Anterior cingulate cortex (tissue), 58 donors: ENCODE data around the gene PLP2.

Source experiments
- DNase-seq, 58 donors: peaks; one replicate each; lab custom pipeline; 2025; lab: John Stamatoyannopoulos, UW

The PLP2 gene

GRCh38 chrX:49184294-49185281 lies 12.9 kb downstream of the PLP2 start:
- DNase-seq = peak in 34 of 58 donors; percentile 2 to 72 (median 28)

DNA sequence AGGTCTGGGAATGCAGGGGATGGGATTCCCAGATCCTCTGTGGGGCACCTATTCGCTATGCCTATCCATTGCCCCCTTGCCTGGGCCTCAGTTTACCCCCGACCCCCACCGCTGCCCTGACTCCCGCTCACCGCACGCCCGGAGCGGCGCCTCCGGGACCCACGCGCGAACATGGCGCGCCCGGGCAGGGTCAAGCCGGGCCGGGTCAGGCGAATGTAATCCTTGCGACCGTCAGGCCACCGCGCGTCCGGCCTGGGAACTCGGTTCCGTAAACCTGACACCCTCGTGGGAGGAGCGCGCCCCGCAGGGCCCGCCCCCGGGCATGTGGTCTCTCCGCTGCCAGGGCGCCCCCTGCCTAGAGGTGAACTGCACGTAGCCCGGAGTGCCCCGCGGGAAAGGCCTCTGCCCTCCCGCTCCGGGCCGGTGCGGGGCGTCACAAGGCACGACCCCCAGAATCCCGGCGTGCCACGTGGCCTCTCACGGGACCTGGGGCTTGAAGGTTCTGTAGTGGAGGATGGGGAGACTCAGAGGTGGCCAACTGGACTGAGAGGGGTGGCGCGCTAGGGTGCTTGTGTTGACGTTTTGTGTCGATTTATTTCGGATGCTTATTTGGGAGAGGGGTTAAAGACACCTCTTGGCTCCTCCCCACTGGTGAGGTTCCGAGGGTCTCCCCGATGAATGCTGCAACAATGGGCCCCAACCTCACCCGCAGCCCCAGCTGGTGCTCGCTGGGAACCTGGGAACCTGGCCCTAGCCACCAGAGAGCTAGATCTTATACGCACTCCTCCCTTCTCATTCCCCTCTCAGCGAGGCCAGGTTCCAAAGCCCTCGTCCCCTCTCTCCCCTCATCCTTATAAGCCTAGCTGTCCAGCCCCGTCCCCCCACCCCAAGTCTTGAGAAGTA lies 14.7 kb downstream of the PLP2 start, which contains the start of gene PRICKLE3:
TSS of gene PRICKLE3 (minus strand) at position 249 of the 903 bp plus-strand sequence. CDS start at position 173, 76 bp downstream.
- DNase-seq = peak in 47 of 58 donors; percentile 1 to 63 (median 26)

- DNase-seq = no peak
Measured at GRCh38 chrX:49187028-49187394, 15.3 kb downstream of the PLP2 start.

DNA sequence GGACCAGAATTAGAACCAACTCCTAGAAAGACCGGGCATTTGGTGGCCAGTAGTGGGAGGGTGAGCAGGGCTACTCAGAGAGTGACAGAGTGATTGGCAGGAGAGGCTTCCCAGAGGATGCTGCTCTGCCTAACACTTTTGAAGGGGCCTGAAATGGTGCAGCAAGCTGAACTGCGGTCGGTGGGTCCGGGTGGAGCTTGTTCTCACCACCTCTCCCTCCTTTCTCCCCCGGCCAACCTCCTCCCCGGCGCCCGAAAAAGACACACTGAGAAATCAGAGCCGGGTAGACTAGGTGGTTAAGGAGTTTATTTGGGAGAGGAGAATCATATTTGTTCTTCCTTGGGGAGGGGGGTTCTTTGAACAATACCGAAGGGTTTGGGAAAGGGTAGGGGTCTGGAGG lies 15.8 kb downstream of the PLP2 start:
- no peak for DNase-seq

DNA sequence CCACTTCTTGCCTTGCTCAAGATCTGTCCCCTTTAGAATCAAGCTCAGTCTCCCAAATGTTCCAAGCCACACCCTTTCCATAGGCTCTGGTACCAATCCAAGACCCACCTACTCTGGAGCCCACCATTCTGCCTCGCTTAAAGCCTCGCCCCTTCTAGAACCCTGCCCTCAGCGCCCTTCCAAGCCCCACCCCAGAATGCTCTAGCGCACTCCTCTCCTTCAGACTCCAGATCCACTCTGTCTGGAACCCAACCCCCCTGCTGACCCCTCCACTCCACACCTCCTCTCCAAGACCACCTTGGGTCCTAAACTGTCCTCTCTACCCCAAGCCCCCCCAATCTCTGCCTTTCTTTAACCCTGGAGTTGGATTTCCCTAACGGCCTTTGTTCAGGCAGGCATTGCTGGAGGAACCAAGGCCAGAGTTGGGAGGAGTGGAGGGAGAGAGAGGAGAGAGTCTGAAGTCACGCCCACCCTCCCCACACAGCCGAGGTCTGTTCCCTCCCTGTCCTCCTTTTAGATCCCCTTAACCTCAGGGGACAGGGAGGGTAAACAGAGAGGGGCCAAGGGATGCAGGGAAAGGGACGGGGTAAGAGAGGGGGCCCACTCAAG lies 16.9 kb downstream of the PLP2 start:
- DNase-seq = no peak

DNA sequence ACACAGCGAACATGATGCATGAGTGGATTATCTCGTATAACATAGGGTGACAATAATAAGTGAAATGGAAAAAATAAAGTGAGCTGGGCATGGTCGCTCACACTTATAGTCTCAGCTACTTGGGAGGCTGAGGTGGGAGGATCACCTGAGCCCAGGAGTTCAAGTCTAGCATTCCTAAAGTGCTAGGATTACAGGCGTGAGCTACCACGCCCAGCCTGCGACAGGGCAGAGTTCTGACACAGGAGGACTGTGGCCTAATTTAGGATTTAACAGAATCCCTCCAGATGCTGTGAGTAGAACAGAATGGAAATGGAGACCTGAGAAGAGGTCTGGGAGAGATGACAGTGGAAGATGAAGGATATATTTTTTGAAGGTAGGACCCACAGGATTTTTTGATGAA lies 17.9 kb downstream of the PLP2 start:
- no peak for DNase-seq

- DNase-seq = peak; percentile 32 to 99 (median 91)
Measured at GRCh38 chrX:49190821-49191573, 19.3 kb downstream of the PLP2 start.

DNA sequence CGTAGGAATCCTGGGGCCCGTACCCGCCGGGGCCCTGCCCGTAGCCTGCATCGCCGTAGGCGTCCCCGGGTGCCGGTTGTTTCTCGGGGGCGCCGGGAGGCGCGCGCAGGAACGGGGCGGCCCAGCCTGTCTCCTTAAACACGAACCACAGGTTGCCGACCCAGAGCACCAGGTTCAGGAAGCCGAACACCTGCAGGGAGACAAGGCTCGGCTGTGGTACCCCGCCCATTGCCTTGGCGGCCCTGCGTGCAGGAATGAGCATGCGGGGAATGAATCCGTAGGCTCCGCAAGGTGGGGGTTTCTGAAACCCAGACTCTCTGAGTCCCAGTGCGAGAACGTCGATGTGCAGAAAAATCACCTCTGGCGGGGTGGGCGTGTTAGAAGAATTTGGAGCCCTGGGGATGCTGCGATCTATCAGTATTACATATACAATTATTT lies 19.9 kb downstream of the PLP2 start:
- DNase-seq = no peak

GRCh38 chrX:49192722-49193328 lies 21.1 kb downstream of the PLP2 start:
- DNase-seq = peak in 6 of 58 donors; percentile 0 to 12 (median 5)

DNA sequence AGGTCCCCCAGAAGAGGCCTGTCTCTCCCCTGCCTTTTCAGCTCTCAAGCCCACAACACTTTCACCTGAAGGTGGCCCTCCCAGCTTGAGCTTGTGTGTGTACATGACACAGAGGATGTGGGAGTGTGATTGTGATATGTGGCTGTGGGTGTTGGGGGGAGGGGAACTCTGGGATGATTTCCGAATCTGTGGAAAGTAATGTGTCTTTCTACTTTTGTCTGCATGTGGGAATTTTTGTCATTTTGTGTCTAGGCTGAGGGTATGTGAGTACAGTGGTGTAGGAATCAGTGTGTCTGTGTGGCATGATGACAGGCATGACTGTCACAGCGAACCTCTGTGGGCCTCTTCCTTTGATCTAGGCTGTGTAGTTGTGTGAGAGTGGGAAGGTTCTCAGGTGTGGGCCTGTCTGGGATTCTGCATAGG lies 21.9 kb downstream of the PLP2 start:
- peak in 1 of 58 donors; percentile 3 for DNase-seq

DNA sequence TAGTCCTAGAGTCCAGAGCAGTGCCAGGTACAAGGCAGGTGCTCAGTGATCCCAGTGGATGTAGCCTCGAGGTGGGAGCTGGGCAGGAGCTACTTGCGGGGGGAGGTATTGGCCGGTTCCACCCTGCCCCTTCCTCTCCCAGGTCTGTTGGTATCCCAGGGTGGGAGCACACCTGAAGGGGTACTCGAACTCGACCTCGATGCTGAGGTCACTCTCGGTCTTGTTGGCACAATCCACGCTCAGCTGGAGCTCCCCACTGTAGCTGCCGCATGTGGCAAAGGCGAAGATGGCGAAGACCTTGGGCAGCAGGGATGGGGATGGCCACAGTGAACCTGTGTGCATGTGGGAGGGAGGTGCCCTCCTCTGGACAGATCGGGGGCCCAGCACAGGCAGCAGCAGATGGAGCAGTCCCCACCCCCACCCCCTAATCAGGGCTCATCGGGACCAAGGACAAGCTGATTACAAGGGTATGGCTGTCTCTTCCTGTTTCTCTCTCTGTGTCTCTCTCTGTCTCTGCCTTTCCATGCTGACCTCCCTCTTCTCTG lies 25.9 kb downstream of the PLP2 start:
- DNase-seq = no peak

DNA sequence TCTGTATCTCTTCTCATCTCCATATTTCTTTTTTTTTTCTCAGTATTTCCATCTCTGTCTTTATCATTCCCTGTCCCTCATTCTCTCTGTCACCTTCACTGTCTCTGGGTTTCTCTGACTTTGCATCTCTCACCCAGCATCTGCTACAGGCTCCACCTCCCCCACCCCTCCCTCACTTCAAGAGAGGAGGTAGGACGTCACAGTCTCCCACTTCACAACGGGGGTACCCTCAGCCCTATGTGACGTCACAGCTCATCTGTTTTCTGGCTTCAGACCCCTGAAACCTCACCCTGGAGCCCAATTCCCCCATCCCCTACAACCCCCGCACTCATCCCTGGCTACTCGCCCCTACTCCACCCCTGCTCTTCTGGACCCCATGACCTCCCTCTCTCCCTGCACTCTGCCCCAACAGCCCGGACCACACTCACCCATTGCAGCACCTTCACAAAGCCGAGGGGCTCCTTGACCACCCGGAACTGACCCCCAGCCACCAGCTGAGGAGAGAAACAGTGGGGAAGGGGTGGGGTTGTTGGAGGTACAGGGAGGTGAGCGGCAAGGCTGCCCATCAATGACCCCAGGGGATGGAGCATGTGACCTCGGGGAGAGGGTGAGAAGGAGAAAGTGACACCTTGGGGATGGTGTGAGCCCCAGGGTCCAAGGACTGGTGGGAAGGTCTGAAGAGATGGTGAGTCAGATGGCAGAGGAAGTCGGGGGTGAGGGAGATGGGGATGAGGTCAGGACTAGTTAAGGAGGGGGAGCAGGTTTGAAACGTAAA lies 27.0 kb downstream of the PLP2 start:
- peak in 7 of 58 donors; percentile 1 to 13 (median 6) for DNase-seq

GRCh38 chrX:49199315-49199595 lies 27.6 kb downstream of the PLP2 start:
- no peak for DNase-seq

- peak; percentile 2 to 89 (median 77) for DNase-seq
Measured at GRCh38 chrX:49199906-49200771, 28.4 kb downstream of the PLP2 start, which contains the start of gene SYP. SYP (minus strand) TSS chrX:49200193; CDS start chrX:49200186, 7 bp downstream.

DNA sequence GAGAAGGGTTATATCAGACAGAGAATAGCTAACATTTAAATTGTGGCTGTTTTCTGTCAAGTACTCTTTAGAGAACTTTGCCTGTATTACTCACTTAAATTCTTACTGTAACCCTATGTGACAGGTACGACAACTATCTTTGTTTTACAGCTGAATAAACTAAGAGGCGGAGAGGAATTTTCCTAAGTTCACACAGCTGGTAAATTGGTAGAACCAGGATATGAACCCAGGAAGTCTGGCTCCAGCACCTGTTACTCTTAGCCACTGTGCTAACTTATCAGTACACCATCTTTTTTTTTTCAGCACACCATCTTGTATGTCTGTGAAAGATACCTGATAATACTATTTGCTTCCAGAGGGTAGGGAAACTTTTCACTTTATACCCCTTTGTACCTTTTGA lies 30.3 kb downstream of the PLP2 start:
- no peak for DNase-seq

- peak in 8 of 58 donors; percentile 1 to 40 (median 9) for DNase-seq
Measured at GRCh38 chrX:49203536-49203935, 31.8 kb downstream of the PLP2 start.

DNA sequence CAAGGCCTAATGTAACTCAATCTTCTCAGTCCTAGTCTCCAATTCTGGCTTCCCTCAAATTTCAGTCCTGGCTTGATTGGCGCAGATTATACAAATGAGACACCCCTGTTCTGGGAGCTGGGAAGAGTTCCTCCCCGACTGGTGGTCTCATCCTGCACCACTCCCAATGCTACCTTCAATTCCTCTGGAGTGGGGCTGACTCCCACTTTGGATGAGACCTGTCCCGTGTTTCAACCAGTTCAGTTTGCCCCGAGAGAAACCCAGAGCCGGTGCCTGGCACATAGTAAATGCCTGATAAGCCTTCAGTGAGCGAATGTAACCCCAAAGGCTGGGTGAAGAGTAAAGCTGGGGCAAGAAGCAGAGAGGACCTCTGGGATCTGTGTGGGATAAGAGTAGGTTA lies 32.3 kb downstream of the PLP2 start:
- no peak for DNase-seq
